ENCODE results near the gene IL18R1. TPM values are rescaled to one million over a fixed set of nuclear protein-coding genes. Genes with fewer than 3 reads are reported as not detected.
"Not testable (repeated sequence)": the region's sequence is repeated elsewhere in the genome, so short reads cannot be mapped to it uniquely, and the experiment has no call there.

IL18R1 gene
- total RNA-seq, 1 experiment from 2014 or later: not detected

DNA sequence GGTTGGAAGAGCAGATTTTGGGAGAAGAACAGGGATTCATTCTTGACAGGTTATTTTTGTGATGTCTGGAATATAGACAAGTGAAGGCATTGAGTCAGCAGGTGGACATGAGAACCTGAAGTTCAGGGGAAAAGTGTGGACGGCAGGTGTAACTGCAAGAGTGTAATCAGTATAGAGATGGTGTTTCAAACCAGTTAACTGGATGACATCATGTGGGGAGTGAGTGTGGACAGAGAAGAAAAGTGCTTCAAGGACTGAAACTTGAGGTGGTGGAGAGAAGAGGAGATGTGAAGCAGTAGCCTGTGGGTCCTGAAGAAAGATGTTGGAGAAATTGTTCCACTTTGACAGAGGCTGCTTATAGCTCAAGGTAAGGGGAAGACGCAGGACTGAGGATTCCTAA, 37.2 kb upstream of the IL18R1 start:
- Histone ChIP-seq H3K4me2 (ENCODE audit: low read depth, low read length, poor library complexity, severe bottlenecking) (no peak overlapping the region), H2AFZ (ENCODE audit: low read length) (no peak overlapping the region), H3K9me3 (ENCODE audit: low read length) (no peaks in the 10 kb centered on the region)

DNA sequence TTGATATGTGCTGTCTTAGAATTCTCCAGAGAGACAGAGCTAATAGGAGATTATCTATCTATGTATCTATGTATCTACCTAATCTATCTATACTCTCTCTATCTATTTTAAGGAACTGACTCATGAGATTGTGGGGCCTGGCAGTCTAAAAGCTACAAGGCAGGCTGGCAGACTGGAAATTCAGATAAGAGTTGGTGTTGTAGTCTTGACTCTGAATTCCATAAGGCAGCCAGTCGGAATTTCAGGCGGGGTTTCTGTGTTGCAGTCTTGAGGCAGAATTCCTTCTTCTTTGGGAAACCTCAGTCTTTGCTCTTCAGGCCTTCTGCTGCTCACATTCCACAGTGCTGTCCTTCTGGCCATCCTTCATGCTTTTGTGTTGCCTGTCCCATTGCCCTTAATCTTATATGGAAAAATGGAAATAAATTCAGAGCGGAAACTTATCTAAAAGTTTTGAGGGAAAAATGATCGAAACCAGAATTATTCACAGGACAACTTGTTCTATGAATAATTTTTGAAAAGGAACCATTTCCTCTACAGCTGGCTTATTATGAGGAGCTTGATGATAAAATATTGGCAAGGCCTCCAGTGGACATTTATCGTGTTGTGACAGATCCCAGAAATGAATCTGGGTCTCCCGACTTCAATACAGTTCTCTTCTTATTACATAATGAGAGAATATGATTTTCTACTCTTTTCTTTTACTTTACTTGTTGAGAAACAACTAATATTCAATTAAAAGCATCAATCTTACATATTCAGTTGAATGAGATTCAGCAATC, 33.5 kb upstream of the IL18R1 start:
- H3K79me2 ChIP-seq (ENCODE audit: low read length): no peaks in the 10 kb centered on the region
- H4K20me1 ChIP-seq (ENCODE audit: insufficient read depth, low read depth, low read length): no peaks in the 10 kb centered on the region
- H3K27me3 ChIP-seq (ENCODE audit: low read length): no peaks in the 10 kb centered on the region
- no peak overlapping the region for H3K9ac ChIP-seq (ENCODE audit: low read length)
- no peak overlapping the region for H3K4me3 ChIP-seq (ENCODE audit: low read length)
- no peaks in the 10 kb centered on the region for H3K4me1 ChIP-seq (ENCODE audit: low read length)
- no peak overlapping the region for H3K4me2 ChIP-seq (ENCODE audit: low read depth, low read length, poor library complexity, severe bottlenecking)
- no peaks in the 10 kb centered on the region for H3K9me3 ChIP-seq (ENCODE audit: low read length)
- no peaks in the 10 kb centered on the region for H3K36me3 ChIP-seq (ENCODE audit: insufficient read depth, low read length)
- no peak for DNase-seq
- H3K9me2 ChIP-seq (replicated peaks; ENCODE audit: insufficient read depth, low read length): no peaks in the 10 kb centered on the region
- no peak overlapping the region for H3K27ac ChIP-seq (ENCODE audit: low read length)
- H2AFZ ChIP-seq (ENCODE audit: low read length): no peak overlapping the region

More for the DNA sequence above, 37.2 kb upstream of the IL18R1 start:
- no peak overlapping the region for H3K27ac ChIP-seq (ENCODE audit: low read length)
- no peaks in the 10 kb centered on the region for H3K4me1 ChIP-seq (ENCODE audit: low read length)
- no peaks in the 10 kb centered on the region for H3K36me3 ChIP-seq (ENCODE audit: insufficient read depth, low read length)
- no peaks in the 10 kb centered on the region for H3K9me2 ChIP-seq (replicated peaks; ENCODE audit: insufficient read depth, low read length)
- H3K9ac ChIP-seq (ENCODE audit: low read length): no peak overlapping the region
- H3K79me2 ChIP-seq (ENCODE audit: low read length): no peaks in the 10 kb centered on the region
- DNase-seq: no peak
- no peaks in the 10 kb centered on the region for H4K20me1 ChIP-seq (ENCODE audit: insufficient read depth, low read depth, low read length)
- H3K27me3 ChIP-seq (ENCODE audit: low read length): no peaks in the 10 kb centered on the region
- H3K4me3 ChIP-seq (ENCODE audit: low read length): no peak overlapping the region

DNA sequence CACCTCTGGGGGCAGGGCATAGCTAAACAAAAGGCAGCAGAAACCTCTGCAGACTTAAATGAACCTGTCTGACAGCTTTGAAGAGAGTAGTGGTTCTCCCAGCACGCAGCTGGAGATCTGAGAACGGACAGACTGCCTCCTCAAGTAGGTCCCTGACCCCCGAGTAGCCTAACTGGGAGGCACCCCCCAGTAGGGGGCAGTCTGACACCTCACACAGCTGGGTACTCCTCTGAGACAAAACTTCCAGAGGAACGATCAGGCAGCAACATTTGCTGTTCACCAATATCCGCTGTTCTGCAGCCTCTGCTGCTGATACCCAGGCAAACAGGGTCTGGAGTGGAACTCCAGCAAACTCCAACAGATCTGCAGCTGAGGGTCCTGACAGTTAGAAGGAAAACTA, 30.7 kb upstream of the IL18R1 start:
- H3K9me3 ChIP-seq (ENCODE audit: low read length); H3K9me2 ChIP-seq (replicated peaks; ENCODE audit: insufficient read depth, low read length); H3K27me3 ChIP-seq (ENCODE audit: low read length); H3K4me3 ChIP-seq (ENCODE audit: low read length); H3K79me2 ChIP-seq (ENCODE audit: low read length); H3K4me2 ChIP-seq (ENCODE audit: low read depth, low read length, poor library complexity, severe bottlenecking); H3K27ac ChIP-seq (ENCODE audit: low read length); H4K20me1 ChIP-seq (ENCODE audit: insufficient read depth, low read depth, low read length); DNase-seq; H2AFZ ChIP-seq (ENCODE audit: low read length); H3K4me1 ChIP-seq (ENCODE audit: low read length); H3K9ac ChIP-seq (ENCODE audit: low read length); H3K36me3 ChIP-seq (ENCODE audit: insufficient read depth, low read length): not testable (repeated sequence)

DNA sequence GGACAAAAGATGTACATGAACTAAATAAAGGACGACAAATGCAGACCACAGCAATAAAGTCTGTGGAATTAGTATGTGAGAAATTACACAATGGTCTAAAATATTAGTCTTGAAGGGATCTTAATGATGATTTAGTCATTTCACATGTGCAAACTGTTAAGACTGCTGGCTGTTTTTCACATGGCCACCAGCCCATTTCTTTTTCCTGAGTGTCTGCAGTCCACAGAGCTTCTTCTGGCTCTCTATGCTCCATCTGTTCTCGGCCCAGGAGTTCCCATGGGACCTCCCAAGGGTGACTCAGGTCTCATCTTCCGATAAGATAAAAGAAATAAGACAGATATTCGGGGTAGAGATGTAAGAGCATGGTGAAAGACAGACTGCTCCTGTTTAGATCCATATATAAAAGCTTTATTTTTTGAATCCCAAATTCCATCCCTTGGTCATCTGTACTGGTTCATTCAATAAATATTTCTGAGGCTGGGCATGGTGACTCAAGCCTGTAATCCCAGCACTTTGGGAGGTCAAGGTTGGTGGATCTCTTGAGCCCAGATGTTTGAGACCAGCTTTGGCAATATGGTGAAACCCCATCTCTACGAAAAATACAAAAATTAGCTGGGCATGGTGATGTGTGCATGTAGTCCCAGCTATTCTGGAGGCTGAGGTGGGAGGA, 24.1 kb upstream of the IL18R1 start:
- no peaks in the 10 kb centered on the region for H3K9me2 ChIP-seq (replicated peaks; ENCODE audit: insufficient read depth, low read length)
- no peak for DNase-seq
- H3K27me3 ChIP-seq (ENCODE audit: low read length): no peaks in the 10 kb centered on the region
- H3K79me2 ChIP-seq (ENCODE audit: low read length): no peaks in the 10 kb centered on the region
- no peak overlapping the region for H2AFZ ChIP-seq (ENCODE audit: low read length)
- H4K20me1 ChIP-seq (ENCODE audit: insufficient read depth, low read depth, low read length): no peaks in the 10 kb centered on the region
- H3K4me3 ChIP-seq (ENCODE audit: low read length): no peak overlapping the region
- H3K4me1 ChIP-seq (ENCODE audit: low read length): no peaks in the 10 kb centered on the region
- H3K4me2 ChIP-seq (ENCODE audit: low read depth, low read length, poor library complexity, severe bottlenecking): no peak overlapping the region
- no peak overlapping the region for H3K9ac ChIP-seq (ENCODE audit: low read length)
- no peaks in the 10 kb centered on the region for H3K36me3 ChIP-seq (ENCODE audit: insufficient read depth, low read length)
- no peak overlapping the region for H3K27ac ChIP-seq (ENCODE audit: low read length)
- H3K9me3 ChIP-seq (ENCODE audit: low read length): no peaks in the 10 kb centered on the region

DNA sequence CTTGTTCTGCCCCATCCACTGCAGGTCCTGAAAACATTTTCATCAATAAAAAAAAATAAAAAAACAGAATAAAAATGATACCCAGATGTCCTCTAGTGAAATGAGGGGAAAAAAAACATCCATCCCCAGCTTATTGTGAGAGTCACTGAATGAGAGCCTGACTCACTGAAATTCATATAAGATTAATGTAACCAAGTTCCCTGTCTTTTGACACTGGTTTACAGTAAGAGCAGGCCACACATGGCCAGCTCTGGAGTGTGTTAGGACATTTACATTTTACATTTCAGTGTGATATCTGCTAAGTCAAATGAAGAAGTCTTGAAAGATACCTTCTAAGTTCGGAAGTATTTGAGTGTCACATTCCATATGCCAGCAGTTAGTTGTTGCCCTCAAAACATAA, 21.1 kb upstream of the IL18R1 start:
- no peaks in the 10 kb centered on the region for H3K9me2 ChIP-seq (replicated peaks; ENCODE audit: insufficient read depth, low read length)
- no peak overlapping the region for H3K27ac ChIP-seq (ENCODE audit: low read length)
- H2AFZ ChIP-seq (ENCODE audit: low read length): no peak overlapping the region
- no peak for DNase-seq
- no peaks in the 10 kb centered on the region for H4K20me1 ChIP-seq (ENCODE audit: insufficient read depth, low read depth, low read length)
- no peak overlapping the region for H3K9ac ChIP-seq (ENCODE audit: low read length)
- H3K27me3 ChIP-seq (ENCODE audit: low read length): no peaks in the 10 kb centered on the region
- H3K79me2 ChIP-seq (ENCODE audit: low read length): no peaks in the 10 kb centered on the region
- H3K4me3 ChIP-seq (ENCODE audit: low read length): no peak overlapping the region
- no peaks in the 10 kb centered on the region for H3K4me1 ChIP-seq (ENCODE audit: low read length)
- H3K9me3 ChIP-seq (ENCODE audit: low read length): no peaks in the 10 kb centered on the region
- no peaks in the 10 kb centered on the region for H3K36me3 ChIP-seq (ENCODE audit: insufficient read depth, low read length)
- H3K4me2 ChIP-seq (ENCODE audit: low read depth, low read length, poor library complexity, severe bottlenecking): no peak overlapping the region

DNA sequence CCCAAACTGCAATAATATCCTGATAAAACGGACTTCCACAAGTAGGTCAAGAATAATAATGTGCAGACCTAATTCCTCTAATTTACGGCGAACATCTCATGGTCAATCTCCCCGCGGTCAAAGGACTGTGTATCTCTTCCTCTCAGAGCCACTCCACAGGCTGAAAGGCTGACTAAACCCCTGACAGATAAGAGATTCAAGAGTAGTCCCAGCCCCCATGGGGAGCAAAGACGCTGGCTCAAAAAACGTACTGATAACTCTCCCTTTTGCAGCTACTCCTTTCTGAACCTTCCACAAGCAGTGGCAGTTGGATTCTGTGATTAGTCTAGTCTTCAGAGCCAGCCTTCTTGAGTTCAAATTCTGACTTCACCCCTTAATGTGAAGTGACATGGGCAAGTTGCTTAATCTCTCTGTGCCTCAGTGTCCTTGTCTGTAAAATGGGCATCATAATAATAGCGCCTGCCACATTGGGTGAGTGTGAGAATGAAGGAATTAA, 19.7 kb upstream of the IL18R1 start:
- H3K36me3 ChIP-seq (ENCODE audit: insufficient read depth, low read length): no peaks in the 10 kb centered on the region
- no peak overlapping the region for H3K9ac ChIP-seq (ENCODE audit: low read length)
- H3K4me2 ChIP-seq (ENCODE audit: low read depth, low read length, poor library complexity, severe bottlenecking): no peak overlapping the region
- H3K4me3 ChIP-seq (ENCODE audit: low read length): no peak overlapping the region
- no peaks in the 10 kb centered on the region for H4K20me1 ChIP-seq (ENCODE audit: insufficient read depth, low read depth, low read length)
- H3K9me2 ChIP-seq (replicated peaks; ENCODE audit: insufficient read depth, low read length): no peaks in the 10 kb centered on the region
- no peak overlapping the region for H2AFZ ChIP-seq (ENCODE audit: low read length)
- no peak for DNase-seq
- H3K27ac ChIP-seq (ENCODE audit: low read length): no peak overlapping the region
- H3K27me3 ChIP-seq (ENCODE audit: low read length): no peaks in the 10 kb centered on the region
- no peaks in the 10 kb centered on the region for H3K4me1 ChIP-seq (ENCODE audit: low read length)
- H3K9me3 ChIP-seq (ENCODE audit: low read length): no peaks in the 10 kb centered on the region
- H3K79me2 ChIP-seq (ENCODE audit: low read length): no peaks in the 10 kb centered on the region

DNA sequence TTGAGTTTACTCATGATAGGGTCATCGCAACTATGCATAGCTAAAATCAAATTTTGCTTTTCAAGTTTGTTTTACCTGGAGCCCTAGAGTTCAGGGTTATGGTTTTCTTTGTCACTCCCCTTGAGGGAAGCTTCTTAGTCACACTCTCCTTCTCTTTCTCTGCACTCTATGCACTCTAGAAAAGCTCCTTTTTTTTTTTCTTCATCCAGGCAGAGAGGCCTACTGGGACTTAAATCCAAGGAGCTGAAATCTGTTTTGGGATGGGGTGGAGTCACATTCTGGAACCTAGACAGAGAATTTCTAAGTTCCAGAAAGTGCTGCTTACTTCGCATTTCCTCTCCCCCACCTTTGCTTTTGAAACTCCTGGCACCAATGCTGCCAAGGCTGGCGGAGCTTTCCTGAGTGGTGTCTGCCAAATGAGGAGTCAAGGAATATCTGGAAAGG, 19.1 kb upstream of the IL18R1 start:
- Histone ChIP-seq H3K36me3 (ENCODE audit: insufficient read depth, low read length) (no peaks in the 10 kb centered on the region), H4K20me1 (ENCODE audit: insufficient read depth, low read depth, low read length) (no peaks in the 10 kb centered on the region), H3K79me2 (ENCODE audit: low read length) (no peaks in the 10 kb centered on the region), H3K9me3 (ENCODE audit: low read length) (no peaks in the 10 kb centered on the region), H3K9me2 (replicated peaks; ENCODE audit: insufficient read depth, low read length) (no peaks in the 10 kb centered on the region), H3K27ac (ENCODE audit: low read length) (no peak overlapping the region), H3K4me3 (ENCODE audit: low read length) (no peak overlapping the region), H3K27me3 (ENCODE audit: low read length) (no peaks in the 10 kb centered on the region), H2AFZ (ENCODE audit: low read length) (no peak overlapping the region), H3K9ac (ENCODE audit: low read length) (no peak overlapping the region), H3K4me2 (ENCODE audit: low read depth, low read length, poor library complexity, severe bottlenecking) (no peak overlapping the region), H3K4me1 (ENCODE audit: low read length) (no peaks in the 10 kb centered on the region)
- no peak for DNase-seq

DNA sequence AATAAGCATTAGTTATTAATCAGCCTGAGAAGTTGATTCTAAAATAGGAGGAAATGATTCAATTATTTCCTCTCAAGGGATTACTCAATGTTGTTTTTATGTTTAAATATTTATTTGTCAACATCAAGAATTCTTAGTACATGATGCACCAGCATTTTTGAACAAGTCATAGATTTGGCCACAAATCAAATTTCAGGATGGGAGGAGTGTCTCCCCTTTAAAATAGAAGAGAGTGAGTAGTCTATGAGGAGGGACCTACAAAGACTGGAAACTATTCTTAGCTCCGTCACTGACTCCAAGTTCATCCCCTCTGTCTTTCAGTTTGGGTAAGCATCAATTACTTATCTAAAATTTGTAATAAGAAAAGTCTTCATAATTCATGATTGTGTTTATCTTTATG, 18.6 kb upstream of the IL18R1 start:
- H3K4me2 ChIP-seq (ENCODE audit: low read depth, low read length, poor library complexity, severe bottlenecking): no peak overlapping the region
- no peak overlapping the region for H2AFZ ChIP-seq (ENCODE audit: low read length)
- no peaks in the 10 kb centered on the region for H3K27me3 ChIP-seq (ENCODE audit: low read length)
- H4K20me1 ChIP-seq (ENCODE audit: insufficient read depth, low read depth, low read length): no peaks in the 10 kb centered on the region
- no peaks in the 10 kb centered on the region for H3K9me3 ChIP-seq (ENCODE audit: low read length)
- H3K9me2 ChIP-seq (replicated peaks; ENCODE audit: insufficient read depth, low read length): no peaks in the 10 kb centered on the region
- no peak overlapping the region for H3K9ac ChIP-seq (ENCODE audit: low read length)
- no peak for DNase-seq
- no peaks in the 10 kb centered on the region for H3K36me3 ChIP-seq (ENCODE audit: insufficient read depth, low read length)
- no peak overlapping the region for H3K4me3 ChIP-seq (ENCODE audit: low read length)
- H3K27ac ChIP-seq (ENCODE audit: low read length): no peak overlapping the region
- H3K4me1 ChIP-seq (ENCODE audit: low read length): no peaks in the 10 kb centered on the region
- no peaks in the 10 kb centered on the region for H3K79me2 ChIP-seq (ENCODE audit: low read length)
